ENCODE data around the gene MRGPRG.

DNA sequence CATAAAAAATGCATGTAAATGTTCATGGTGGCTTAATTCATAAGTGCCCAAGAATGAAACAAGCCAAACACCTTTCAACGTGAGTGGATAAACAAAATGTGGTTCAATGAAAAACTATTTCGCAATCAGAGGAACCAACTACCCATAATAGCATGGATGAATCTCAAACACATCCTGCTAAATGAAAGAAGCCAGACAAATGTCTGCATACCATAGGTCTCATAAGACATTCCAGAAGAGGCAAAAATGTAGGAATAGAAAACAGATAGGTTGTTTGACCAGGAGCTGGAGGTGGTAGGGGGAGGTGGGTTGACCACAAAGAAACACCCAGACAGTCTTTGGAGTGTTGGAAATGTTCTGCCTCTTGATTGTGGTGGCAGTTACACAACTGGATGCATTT, 40.3 kb downstream of the MRGPRG start:
- TF ChIP-seq, protein P1, sequence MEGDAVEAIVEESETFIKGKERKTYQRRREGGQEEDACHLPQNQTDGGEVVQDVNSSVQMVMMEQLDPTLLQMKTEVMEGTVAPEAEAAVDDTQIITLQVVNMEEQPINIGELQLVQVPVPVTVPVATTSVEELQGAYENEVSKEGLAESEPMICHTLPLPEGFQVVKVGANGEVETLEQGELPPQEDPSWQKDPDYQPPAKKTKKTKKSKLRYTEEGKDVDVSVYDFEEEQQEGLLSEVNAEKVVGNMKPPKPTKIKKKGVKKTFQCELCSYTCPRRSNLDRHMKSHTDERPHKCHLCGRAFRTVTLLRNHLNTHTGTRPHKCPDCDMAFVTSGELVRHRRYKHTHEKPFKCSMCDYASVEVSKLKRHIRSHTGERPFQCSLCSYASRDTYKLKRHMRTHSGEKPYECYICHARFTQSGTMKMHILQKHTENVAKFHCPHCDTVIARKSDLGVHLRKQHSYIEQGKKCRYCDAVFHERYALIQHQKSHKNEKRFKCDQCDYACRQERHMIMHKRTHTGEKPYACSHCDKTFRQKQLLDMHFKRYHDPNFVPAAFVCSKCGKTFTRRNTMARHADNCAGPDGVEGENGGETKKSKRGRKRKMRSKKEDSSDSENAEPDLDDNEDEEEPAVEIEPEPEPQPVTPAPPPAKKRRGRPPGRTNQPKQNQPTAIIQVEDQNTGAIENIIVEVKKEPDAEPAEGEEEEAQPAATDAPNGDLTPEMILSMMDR (IDR thresholded peaks at IDR 0.05) = no peak
- no peak for TF ChIP-seq ZFX (IDR thresholded peaks at IDR 0.05; ENCODE audit: borderline replicate concordance)
